HG03095 (cell line): ENCODE measurements around the gene DNAH1.

Experiments used
- ATAC-seq: cut with Tn5 transposase; IDR thresholded peaks from one replicate; pipeline ENCODE4 v1.9.1; 2021; ENCODE audit warnings: moderate library complexity; ENCODE audit not compliant: unreplicated experiment

DNAH1 gene

DNA sequence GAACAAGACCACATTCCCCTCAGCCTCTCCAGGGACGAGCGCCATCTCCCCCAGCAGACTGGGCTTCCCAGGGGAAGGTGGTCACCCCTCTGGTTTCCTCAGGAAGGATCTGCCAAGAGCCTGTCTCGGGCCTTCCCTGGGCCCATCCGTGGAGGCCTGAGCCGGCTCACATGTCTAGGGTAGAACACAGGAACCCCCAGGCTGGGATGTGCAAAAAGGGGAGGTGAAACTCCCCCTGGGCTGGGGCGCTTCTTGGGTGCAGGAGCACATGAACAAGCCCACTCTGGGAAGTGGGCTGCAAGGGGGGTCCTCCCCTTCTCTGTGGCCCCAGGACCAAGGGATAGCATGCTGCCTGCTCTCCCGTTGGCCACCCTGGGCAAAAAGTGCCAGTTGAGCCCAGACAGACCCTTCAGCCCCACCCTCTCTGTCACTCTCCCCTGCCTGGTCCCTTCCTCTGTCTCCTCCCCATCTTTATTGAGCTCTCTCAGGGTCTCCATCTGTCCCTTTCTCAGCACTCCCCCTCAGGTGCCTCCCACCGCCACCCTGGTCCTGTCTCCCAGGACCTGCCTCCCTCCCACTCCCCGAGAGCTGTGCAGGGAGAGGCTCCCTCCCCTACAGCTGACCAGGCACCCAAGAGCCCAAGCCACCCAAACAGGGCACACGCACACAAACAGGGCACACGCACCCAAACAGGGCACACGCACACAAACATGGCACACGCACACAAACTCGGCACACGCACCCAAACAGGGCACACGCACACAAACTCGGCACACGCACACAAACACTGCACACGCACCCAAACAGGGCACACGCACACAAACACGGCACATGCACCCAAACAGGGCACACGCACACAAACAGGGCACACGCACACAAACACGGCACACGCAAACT is 127.9 kb downstream of the DNAH1 start:
- ATAC-seq, result no peak

DNA sequence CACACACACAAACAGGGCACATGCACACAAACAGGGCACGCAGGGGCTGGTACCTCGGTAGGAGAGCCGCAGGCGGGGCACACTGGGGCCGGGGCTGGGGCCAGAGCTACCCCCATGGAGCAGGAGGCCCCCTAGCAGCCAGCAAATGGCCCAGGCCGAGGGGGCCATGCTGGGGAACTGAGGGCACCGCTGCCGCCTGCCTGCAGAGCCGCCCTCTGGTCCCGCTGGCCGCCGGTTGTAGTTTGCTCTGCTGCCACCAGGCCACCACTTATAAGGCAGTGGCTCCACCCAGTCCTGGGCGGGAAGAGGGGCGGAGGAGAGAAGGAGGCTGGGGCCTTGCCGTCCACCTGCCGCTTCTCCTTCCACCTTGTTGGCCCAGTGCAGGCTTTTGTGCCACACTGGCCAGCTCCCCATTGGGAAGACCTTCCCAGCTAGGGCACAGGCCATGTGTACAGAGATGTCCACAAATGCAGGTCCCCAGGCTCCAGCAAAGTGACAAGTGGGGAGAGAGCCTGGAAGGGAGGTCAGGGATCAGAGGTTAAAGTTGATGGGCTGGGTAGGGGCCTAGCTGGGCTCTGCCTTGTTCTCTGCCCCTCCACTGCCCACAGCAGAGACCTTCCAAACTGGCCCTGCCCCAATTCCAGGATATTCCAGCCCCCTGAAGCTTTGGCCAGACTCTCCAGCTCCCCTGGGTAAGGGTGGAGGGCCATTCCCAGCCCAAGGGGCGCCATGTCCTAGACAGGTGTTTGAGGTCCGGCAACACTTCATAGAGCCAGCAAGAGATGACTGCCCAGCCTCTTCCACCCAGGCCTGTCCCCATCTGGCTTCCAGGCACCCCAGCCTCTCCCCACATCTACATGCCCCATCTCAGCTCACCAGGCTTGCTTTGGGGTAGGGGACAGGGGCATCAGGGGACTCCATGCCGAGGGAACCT is 129.0 kb downstream of the DNAH1 start, which contains the start of gene SEMA3G:
Gene SEMA3G (minus strand): TSS at position 244 of the 934 bp plus-strand sequence. CDS start 76 bp downstream, at position 168.
- ATAC-seq, result peak; percentile 84

DNA sequence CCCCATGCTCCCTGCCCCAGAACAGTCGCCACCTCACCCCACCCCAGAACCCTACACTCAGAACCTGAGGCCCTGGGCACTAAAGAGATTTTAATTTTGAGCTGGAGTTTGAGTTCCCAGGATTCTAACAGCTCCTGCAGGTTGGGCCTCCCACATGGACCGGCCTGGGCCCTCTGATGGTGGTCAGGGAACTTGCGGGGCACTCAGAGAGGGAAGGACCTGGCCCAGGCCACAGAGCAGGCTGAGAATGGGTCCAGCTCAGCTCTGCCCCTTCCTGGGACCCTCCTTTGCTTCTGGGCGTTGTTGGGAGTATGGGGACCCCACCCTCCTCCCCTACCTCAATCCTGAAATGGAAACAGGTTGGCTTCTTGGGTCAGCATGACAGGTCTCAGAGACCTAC is 129.9 kb downstream of the DNAH1 start:
- ATAC-seq, result no peak

DNA sequence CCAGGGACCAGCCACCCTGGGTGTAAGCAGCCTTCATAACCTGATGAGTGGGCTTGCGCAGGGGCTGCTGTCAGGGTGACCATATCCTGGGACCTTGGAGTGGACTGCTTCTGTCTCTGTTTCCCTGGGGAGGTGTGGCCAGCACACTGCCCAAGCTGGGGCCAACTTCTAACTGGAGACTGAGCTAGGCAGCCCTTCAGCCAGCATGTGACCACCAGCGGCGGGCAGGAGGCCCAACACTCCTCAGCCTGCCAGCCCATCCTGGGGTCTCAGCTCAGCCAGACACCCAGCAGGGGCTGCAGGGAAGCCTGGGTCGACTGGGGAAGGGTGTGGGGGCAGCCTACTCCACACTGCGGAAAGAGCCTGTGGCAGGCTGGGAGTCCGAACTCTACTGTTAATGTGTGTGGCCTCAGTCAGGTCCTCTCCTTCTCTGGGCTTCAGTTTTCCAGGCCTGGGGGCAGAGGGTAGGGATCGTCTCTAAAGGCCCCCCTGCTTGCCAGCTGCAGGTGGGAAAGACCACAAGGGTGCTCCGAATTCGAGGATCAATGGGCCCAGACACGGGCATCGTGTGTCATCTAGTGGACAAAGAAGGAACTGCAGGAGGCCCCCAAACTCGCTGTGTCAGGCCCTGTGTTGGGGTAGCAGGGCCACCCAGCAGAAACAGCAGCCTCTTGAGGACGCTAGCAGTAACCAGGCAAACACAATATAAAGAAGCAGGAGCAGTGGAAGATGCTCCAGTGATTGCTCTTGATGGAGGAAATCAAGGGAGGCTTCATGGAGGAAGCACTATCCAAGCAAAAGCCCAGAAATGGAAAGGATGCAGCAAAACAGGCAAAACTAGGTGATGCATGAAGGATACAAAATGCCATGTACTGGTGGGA is 130.8 kb downstream of the DNAH1 start:
- ATAC-seq, result no peak

DNA sequence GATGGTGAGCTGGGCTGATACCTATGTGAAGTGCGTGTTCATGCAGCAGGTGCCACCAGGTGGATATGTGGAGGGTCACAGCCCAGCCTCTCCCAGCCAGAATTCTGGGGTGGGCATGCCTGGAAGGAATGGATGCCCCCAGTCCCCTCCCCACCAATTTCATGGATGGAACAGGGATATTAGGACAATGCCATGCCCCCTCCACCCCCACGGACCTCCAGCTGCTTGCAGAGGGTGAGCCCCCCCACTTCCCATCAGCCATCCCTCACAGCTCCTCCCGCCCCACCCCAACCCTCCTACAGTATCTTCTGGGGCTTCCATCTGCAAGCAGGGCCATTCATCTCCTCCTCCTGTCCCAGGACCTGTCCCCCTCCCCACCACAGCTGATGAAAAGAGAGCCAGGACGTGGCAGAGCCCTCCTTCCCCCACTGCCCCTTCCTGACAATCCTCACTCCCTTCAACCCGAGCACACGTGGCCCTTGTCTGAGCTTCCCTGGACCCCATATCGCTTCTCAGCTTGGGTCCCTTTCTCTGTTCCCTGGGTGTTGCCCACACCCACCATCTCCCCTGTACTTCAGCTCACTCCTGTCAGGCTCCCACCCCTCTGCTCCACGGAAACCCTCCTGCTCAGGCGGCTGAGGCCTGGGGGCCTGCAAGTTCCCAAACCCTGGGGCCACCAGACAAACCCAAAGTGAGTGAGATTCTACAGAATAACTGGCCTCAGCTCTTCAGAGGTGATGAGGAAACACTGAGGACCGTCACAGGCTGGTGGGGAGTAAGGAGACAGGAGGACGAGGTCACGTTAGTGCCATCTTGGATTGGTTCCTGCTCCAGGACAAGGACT is 131.6 kb downstream of the DNAH1 start:
- no peak for ATAC-seq
